Measurements from ENCODE around the gene ZFAND5.

Gene ZFAND5

DNA sequence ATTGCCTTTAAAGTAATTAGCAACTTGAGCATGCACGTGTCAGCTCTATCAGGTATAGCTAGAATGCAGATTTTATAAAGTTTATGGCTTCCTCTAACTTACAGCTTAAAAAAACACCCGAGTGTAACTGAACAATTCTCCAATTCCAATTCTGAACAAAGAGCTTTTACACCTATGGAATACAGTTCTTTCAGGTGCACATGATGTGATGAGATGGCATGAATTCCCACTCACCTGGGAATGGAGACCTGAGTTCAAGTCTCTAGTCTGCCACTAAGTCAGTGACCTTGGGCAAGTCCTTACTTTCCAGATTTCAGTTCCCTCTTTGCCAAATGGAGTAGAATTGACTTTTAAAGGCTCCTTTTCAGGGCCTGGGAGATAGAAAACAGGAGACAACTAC lies 1.8 kb downstream of the ZFAND5 start:
- no peak for DNase-seq (ENCODE audit: low read depth in 2 of 3, low spot score in 1 of 3)

DNA sequence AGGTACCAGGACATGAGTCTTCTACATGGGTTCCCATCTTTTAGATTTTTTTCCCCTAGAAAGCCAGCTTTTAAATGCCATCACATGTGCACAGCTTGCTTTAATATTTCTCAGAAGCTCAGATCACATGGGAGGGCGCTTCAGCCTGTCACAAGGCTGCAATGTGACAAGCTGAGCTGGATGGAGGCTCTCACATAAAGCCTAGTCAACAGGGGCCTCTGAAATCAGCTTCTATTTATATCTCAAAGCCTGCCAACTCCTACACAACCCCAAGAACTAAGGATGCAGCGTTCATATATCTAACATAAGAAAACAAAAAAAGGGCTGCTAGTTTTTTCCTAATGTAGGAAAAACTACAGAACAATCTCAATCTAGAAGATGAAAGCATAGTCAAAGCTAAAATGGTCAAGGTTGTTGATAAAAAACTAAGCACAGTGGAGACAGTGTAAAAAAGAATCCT lies 2.3 kb downstream of the ZFAND5 start:
- peak; percentile 10 to 24 (median 13) for DNase-seq (ENCODE audit: low read depth in 2 of 3, low spot score in 1 of 3)

DNA sequence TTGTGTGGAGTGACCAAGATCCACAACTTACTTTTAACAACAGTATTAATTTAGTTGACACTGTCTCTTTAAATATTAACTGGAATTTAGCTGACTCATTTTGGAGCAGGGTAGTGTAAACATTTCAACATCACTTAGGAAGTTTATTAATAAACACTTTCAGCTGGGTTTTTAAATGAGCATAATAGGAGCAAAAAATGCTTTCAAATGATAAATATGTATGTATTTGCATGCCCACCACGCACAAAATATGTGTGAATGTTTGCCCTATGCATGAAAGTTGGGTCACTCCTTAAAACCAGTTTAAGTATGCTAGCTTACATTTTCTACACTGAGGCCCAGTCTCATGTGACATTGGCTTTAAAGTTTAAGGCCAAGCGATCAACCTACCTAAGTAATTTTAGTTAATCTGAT lies 2.9 kb downstream of the ZFAND5 start:
- DNase-seq (ENCODE audit: low read depth in 2 of 3, low spot score in 1 of 3): no peak

DNA sequence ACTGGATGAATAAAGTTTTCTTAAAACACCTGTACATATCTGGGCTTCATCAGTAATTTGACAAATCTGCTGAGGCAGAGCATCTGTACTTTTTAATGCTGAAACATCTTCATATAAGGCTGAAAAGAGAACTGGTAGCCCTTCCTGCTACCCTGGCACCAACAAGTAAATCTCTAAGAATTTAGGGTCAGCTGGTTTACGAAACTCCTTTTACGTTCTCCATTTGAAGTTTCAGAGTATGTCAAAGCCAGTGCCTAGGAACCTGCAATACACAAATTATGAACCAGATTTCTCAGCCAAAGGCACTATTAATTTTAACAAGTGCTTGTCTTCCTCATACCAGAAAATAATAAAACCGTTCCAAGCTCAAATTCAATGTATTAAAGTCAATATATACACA lies 3.8 kb downstream of the ZFAND5 start:
- no peak for DNase-seq (ENCODE audit: low read depth in 2 of 3, low spot score in 1 of 3)

DNA sequence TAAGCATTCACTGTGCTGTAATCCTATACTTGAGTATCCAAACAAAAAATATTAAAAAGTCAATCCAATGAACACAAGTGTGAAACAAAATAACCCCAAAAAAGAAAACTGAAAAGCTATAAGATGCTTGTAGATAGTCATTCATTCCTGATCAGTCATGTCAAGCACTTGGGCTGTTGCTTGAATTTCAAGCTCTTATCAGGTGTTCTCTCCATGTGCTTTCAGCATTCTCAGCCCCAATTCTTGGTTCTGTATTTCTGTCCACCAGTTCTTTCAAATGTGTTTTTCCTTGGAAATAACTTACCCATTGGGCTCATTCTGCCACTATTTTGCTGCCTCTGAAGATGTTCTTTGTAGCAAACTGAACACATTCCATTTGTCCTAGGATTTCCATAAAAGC lies 4.7 kb downstream of the ZFAND5 start:
- DNase-seq (ENCODE audit: low read depth in 2 of 3, low spot score in 1 of 3): no peak

DNA sequence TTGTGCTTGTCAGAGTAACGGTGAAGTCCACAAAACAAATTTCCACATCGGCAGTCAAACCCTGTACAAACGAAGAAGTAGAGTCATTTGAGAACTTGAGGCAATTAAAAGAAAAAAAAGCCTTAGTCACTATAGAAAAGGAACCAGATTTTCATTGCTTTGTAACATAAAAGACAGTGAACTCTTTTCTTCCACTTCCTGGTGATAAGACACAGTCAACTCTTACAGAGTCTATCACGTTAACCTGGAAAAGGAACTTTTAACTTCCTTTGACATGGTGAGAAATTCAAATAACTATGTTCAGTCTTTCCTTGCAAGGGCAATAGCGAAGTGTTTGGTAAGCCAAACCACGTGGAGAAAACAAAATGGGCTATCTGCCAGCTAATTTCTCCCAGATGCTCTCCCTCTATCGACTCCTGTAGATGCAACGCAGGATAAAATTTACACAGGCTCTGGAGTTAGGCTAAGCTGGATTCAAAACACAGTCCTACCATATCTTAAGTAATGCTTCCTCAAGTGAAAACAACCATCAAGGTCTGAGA lies 8.9 kb downstream of the ZFAND5 start:
- DNase-seq (ENCODE audit: low read depth in 2 of 3, low spot score in 1 of 3): no peak

DNA sequence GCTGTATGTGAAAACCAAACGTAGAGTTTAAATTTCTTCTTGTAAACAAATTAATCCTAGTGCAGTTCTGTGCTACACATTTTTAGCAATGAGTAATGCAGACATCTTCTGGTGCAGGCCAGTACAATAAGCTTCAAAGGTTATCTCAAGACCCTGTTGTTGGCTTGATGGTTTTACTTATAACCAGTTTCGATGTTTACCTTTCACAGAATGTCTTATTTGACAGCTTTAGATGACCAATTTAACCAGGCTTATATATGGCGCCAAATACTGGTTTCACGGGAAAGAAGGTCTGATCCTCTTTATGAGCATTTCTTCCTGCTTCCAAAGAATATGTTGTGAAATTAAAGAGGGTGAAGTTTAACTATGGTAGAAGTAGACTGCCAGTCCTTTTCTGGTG lies 9.9 kb downstream of the ZFAND5 start:
- DNase-seq (ENCODE audit: low read depth in 2 of 3, low spot score in 1 of 3): no peak

DNA sequence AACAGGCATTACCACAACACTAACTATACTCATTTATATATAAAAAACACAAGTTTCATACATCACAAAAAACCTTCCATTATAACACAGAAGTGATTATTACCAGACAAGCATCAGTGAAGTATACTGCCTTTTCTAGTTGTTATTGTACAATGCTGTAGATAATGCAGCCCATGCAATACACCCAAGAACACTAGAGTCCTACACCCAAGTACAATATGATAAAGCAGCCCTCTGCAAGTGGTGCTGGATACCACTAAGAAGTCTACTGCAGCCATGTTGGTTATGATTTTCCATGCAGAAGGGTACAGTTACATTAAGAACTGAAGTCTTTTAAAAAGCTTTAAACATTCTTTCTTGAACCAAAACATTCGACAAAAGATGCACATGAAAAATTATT lies 10.3 kb downstream of the ZFAND5 start:
- DNase-seq (ENCODE audit: low read depth in 2 of 3, low spot score in 1 of 3): no peak

DNA sequence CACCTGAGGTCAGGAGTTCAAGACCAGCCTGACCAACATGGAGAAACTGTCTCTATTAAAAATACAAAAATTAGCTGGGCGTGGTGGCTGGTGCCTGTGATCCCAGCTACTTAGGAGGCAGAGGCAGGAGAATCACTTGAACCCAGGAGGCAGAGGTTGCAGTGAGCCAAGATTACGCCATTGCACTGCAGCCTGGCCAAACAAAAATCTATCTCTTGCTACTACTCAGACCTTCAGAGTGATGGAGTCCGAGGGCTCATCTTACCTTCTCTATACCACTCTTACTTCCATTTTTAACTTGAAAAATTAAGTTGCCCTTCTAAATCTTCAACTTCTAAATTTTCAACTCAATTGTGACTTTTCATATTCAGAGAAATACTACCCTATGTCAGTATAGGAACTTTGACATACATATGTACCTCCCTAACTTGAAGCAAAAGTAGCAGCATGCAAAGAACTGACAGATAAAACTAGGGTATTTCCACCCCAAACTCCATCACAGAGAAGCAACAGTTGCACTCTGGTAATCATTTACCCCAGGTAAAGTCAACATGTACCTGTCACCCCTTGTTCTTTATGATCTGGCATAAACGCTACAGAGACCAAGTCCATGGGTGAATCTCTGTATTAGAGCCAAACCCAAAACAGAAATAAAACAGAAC lies 11.4 kb downstream of the ZFAND5 start:
- DNase-seq (ENCODE audit: low read depth in 2 of 3, low spot score in 1 of 3): no peak

DNA sequence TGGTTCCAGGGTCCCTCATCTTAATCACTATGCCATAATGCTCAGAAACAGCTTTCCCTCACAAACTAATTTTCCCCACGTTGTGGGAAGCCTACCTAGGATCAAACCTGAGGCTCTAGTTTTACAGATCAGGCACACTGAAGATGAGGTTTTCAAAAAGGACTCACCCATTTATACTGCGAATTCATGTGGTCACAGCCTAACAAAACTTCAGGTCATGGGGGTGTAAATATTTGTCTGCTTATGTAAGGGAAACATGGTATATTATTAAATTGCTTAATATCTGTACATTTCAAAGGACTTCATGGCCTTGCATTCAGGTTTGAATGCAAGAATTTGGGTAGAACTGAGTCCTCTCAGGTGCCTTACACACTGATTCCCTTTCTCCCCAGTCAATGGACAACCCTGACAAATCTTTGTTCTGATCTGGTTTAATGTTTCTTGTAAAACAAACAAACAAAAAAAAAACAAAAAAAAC lies 12.1 kb downstream of the ZFAND5 start:
- DNase-seq (ENCODE audit: low read depth in 2 of 3, low spot score in 1 of 3): no peak

DNA sequence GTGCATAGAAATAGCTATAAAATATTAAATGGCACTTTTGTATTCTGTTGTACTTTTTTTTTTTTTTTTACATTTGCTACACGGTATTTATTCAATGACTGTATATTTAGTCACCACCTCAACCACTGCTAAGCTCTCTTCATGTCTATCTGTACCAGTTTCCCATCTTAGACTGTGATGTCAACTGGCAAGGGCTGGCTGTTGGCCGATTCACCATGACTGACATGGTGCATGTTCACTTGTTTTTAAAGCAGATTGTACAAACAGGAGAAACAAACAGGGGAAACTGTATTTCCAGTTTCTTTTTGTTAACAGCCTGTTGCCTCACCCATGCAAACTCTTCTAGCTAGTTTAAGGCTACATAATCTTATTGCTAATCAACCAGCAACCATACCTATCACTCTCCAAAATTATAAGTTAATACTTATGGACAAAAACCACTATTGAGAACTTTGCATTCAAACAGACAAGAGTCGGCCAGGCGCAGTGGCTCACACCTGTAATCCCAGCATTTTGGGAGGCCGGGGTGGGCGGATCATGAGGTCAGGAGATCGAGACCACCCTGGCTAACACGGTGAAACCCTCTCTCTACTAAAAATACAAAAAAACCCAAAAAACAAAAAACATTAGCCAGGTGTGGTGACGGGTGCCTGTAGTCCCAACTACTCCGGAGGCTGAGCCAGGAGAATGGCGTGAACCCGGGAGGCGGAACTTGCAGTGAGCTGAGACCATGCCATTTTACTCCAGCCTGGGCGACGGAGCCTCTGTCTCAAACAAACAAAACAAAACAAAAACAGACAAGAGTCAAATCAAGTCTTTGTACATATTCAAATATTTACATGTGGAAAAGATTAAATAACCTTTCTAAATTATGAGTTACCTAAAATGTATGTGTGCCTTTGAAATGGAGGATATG lies 13.2 kb downstream of the ZFAND5 start:
- DNase-seq (ENCODE audit: low read depth in 2 of 3, low spot score in 1 of 3): no peak

DNA sequence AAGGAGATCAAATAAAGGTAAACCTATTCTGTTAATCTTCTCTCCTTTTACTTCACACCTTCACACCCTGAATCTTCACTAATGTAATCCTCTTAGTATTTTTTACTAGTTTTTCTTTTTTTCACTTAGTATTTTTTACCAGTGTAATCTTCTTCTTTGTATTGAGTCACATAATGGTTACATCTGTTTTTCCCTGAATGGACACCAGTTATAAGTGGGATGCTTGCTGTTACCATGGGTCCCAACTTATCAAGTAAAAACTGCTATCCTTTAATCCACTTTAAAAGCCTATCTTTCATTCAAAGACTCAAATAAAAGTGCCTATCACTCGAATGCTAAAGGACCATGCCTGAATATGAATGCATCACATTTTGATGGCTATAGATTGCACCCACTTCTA lies 15.1 kb downstream of the ZFAND5 start:
- DNase-seq (ENCODE audit: low read depth in 2 of 3, low spot score in 1 of 3): no peak

DNA sequence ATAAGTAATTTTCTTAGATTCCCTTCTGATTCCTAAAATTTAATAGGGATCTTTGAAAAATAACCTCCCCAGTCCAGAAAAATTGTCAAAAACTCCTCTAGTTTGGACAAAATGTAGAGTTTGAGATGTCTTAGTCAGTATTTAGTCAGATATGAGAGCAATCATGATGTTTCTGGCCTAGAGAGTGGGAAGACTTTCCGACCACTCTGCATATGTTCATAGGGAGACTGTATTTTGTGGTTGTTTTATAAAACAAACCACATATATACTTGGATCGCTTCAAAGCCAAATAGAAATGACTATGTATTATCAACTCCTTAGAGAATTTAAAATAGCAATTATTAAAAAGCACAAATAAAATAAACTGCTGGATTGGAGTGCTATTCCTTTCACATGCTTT lies 15.8 kb downstream of the ZFAND5 start:
- no peak for DNase-seq (ENCODE audit: low read depth in 2 of 3, low spot score in 1 of 3)

DNA sequence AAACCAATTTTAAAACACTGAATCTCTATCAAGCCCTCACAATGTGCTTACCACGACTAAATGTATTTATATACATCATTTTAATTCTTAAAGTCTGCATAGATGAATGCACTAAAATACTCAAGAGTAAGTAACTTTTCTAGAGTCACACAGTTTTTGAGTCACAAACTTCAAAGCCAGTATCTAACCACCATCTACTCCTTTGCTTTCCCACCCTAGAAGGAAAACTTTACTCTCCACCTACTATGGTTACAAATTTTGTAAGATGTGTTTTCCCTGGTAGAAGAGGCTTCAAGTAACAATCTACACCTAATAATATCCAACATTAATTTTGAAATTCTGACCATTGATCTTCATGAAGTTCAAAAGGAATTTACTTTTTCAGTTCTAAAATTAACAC lies 18.7 kb downstream of the ZFAND5 start:
- no peak for DNase-seq (ENCODE audit: low read depth in 2 of 3, low spot score in 1 of 3)

DNA sequence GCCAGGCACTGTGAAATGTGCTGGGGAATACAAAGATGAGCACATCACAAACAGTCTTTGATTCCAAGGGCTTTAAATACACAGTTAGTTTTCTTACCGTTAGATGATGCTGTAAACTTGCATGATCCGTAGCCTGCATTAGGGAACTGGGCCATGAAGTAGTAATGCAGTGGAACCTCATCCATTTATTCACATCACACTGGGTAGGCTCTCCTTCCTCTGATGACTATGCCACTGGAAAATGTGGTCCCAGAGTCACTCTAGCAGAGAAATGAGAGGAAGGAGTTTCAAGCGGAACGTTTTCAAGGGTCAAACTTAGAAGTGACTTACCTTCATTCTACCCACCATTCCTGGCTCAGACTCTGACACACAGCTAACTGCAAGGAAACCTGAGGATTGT lies 26.4 kb downstream of the ZFAND5 start:
- DNase-seq (ENCODE audit: low read depth in 2 of 3, low spot score in 1 of 3): no peak

DNA sequence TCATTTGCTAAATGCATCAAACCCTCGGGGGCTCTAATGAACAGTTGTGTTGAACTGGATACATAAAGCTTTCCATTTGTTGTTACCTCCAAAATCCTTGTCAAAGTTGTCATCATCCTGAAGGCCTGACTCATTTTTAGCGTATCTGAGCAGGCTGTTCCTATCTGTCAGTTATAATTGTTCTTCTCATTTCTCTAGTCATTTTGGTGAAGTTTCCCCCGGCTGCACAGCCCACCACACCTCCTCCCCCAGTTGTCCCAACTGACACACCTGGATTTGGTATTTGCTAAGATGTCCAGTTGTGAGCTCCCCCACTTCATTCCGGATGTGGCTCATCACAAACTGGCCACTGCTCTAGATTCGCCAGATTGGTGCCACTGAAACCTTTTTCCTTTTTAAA lies 27.7 kb downstream of the ZFAND5 start:
- no peak for DNase-seq (ENCODE audit: low read depth in 2 of 3, low spot score in 1 of 3)

DNA sequence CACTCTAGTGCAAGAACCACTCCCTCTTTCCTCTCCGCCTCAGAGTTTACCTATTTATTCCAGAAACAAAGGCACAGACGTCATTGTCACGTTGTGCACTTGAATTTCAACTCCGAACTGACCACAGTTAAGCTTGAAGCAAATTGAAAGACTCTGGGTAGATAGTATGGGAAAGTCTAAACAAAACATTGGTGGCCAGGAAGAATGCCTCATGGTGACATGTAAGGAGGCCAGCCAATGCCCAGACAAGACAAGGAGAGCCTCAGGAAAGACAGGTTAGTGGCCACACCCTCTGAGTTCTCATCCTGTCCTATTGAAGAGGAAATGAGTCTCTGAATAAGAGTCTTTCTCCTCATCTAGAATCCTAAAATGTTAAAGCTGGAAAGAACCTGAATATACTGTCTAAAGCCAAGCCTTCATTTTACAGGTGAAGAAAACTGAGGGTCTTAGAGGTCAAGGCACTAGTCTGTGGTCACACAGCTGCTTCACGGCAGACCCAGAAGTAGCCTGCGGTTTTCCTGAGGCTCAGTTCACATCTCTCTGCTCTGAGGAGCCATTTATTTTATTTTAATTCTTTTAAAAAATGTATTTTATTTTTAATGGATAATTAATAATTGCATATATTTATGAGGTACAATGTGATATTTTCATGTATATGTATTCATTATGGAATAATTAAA lies 30.2 kb downstream of the ZFAND5 start:
- no peak for DNase-seq (ENCODE audit: low read depth in 2 of 3, low spot score in 1 of 3)

DNA sequence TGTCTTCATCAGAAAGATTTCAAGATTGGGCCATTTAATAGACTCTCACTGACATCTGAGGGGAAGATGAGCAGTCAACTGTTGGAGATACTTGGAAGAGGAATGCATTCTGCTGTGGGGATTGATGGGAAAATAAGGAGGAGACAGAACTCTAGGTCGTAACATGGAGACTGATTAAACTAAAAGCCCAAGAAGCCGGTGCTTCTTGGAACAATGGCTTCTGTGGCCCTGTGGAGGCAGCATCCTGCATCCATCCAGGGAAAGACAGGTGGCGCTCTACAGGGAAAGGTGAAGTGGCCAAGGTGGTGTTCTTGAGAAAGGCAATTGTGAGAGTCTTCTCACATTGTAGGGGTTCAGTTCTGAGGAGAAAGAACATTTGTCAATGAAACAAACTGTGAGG lies 31.3 kb downstream of the ZFAND5 start:
- DNase-seq (ENCODE audit: low read depth in 2 of 3, low spot score in 1 of 3): no peak

DNA sequence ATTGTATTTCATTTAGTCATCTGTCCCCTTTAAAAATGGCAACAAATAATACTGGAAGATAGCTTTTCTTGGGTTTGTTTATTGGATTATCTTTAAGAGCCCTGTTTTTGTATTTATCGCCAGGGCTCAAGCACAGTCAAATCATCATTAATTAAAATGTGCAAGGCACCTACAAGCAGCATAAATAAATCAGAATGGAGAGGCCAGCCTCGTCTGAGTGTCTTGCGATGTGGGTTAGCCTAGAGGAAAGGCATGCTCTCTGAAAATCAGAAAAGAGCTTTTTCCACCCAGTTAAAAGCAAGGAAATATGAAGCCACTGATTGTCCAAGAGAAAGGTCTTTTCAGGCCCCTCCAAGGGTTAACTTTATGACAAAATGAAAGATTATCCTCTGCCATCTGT lies 31.8 kb downstream of the ZFAND5 start:
- no peak for DNase-seq (ENCODE audit: low read depth in 2 of 3, low spot score in 1 of 3)

DNA sequence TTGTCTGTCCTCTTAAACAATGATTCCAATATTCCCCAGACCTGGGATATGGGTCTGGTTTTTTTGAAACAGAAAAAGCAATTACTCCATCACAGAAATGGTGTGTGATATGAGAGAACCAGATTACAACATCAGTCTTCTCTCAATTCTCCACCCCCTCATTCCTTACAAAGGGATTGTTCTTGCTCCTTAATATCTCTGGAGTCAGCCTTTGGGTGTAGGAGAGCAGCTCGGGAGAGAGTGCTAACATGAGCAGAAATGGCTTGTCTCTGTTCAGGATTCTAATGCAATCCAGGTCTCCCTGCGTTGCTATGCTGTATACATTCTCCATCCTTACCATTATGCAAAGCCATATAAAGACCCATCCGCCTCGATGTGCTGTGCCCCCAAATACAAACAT lies 32.7 kb downstream of the ZFAND5 start:
- no peak for DNase-seq (ENCODE audit: low read depth in 2 of 3, low spot score in 1 of 3)

DNA sequence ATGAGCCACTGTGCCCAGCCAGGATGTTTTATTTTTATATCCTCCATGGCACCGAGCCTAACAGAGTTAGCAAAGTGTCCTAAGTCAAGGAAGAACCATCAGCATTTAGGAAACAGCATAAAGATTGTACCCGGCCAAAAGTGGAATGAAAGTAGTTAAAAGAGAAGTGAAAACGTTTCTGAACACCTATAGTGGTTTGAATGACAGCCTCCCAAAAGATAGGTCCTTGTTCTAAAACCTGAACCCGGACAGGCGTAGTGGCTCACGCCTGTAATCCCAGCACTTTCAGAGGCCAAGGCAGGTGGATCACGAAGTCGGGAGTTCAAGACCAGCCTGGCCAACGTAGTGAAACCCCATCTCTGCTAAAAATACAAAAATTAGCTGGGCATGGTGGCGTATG lies 37.4 kb downstream of the ZFAND5 start:
- no peak for DNase-seq (ENCODE audit: low read depth in 2 of 3, low spot score in 1 of 3)

DNA sequence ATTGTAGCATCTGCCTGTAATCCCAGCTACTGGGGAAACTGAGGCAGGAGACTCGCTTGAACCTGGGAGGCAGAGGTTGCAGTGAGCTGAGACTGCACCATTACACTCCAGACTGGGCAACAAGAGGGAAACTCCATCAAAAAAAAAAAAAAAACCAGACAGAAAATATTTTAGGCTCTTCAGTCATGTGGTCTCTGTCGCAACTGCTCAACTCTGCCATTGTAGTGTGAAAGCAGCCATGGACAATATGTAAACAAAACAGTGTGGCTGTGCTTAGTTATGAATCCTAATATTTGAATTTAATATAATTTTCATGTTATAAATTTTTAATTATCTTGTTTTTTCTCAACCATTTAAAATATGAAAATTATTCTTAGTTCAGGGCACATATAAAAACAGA lies 38.4 kb downstream of the ZFAND5 start:
- no peak for DNase-seq (ENCODE audit: low read depth in 2 of 3, low spot score in 1 of 3)

Measured in stimulated activated CD4-positive, alpha-beta T cell treated with anti-CD3 and anti-CD28 coated beads, Interleukin-12 subunit alpha, Interleukin-12 subunit beta, amount 100 ng/mL, for 48 hours (primary cell).